Bone marrow (tissue), 2 donors: Measurements from ENCODE around the gene MEST.
"Not testable (repeated sequence)": the region's sequence is repeated elsewhere in the genome, so short reads cannot be mapped to it uniquely, and the experiment has no call there.

ENCODE experiments used
- DNase-seq, 2 donors: peaks; one replicate each; lab custom pipeline; 2025; lab: John Stamatoyannopoulos, UW

Gene MEST

GRCh38 chr7:130491841-130492522 lies at the start of gene MEST:
Gene MEST (plus strand): TSS chr7:130492085. CDS start chr7:130492314, 229 bp downstream.
- no peak for DNase-seq

GRCh38 chr7:130442601-130443000 lies 49.3 kb upstream of the MEST start:
- DNase-seq: no peak

DNA sequence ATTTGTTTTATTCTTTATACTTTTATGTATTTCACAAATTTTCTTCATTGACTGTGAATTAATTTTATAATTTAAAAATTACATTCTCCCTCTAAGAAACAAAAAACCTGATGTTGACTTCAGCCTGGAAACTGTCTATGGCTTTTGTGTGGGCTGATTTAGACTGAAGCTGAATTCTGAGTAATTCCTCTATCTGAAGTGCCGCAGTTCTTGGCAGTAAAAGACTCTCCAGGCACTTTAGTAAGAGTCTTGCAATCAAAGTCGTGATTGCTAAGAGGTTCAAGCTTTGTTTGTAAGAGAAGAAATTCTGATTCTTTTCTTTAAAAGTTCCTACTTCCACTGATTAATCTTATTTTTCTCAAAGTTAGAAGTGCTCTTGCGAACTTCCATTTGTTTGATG lies 47.7 kb upstream of the MEST start:
- no peak for DNase-seq

- no peak for DNase-seq
These were observed 47.0 kb upstream of the MEST start for GRCh38 chr7:130444751-130445407.

DNA sequence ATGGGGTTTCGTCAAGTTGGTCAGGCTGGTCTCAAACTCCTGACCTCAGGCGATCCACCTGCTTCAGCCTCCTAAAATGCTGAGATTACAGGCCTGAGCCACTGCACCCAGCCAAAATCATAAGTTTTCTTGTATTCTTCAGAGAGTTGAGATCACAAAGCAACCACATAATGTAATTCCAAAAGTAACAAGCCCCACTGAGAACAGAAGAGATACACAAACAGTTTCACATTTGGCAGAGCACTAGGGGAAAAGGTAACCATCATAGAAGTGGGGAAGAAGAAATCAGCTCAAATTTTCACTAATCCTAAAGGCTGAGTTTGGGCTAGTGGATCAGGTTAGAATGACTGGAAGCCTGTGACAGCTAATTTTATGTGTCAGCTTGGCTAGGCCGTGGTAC lies 45.6 kb upstream of the MEST start:
- no peak for DNase-seq

GRCh38 chr7:130451344-130451743 lies 40.5 kb upstream of the MEST start:
- not testable (repeated sequence) for DNase-seq

GRCh38 chr7:130452951-130453350 lies 38.9 kb upstream of the MEST start:
- no peak for DNase-seq

DNA sequence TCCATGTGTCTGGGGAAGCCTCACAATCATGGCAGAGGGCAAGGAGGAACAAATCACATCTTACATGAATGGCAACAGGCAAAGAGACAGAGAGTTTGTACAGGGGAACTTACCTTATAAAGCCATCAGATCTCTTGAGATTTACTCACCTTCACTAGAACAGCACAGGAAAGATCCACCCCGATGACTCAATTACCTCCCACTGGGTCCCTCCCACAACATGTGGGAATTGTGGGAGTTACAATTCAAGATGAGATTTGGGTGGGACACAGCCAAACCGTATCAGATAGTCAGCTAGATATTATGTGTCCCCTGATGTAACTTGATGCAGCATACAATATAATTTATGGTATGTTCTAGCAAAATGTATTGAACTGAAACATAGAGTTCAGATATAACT lies 36.9 kb upstream of the MEST start:
- no peak for DNase-seq

GRCh38 chr7:130458257-130458656 lies 33.6 kb upstream of the MEST start:
- DNase-seq: peak in 1 of 2 donors; percentile 72

DNA sequence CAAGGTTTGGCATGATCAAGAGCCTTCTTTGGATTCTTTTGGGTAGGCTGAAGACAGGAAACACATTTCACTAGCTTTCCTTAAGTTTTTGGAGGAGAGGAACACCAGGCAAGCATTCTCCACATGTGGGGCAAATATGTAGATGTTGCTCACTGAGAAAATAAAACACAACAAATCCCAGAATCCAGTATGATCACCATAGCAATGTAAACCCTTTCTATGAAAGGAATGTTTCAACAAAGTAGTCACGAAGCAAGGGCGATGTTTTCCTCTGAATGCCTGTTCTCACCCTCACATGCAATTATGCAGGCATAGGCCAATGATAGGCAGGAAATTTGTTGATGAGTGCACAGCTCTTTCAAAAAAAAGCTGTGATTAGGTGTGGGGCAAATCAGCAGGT lies 30.6 kb upstream of the MEST start:
- DNase-seq: no peak

DNA sequence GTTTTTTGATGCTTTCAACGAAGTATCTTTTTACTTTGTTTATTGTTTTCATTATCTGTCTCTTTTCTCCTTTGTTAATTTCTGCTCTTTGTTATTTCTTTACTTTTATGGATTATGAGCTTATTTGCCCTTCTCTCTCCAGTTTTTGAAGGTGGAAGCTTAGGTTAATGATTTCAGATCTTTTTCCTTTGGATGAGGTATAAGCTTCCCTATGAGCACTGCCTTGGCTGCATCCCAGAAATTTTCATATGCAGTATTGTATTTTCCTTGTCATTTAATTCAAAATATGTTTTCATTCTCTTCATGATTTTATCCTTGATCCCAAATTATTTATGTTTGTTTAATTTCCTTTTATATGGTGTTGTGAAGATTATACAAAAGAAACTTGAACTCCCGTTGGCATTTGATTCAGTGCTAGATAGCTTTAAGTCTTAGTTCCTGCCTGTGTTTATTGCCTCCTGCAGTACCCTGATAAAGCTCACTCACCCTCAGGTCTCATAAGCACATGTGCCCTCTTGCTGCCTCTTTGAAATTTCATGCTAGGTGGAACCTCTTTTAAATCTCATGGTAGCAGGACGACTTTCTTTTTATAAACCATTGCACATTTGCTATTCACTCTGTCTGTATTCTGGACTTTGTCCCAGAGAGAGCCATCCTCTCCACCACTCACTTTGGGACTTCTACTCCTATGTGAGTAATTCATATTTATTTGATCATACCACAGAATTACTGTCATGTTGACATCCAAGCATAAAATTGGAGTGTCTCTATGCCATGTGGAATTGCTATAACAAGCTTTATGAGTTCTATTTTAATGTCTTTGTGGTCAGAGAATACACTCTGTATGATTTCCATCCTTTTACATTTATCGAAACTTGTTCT lies 28.1 kb upstream of the MEST start:
- peak in 1 of 2 donors; percentile 34 for DNase-seq

DNA sequence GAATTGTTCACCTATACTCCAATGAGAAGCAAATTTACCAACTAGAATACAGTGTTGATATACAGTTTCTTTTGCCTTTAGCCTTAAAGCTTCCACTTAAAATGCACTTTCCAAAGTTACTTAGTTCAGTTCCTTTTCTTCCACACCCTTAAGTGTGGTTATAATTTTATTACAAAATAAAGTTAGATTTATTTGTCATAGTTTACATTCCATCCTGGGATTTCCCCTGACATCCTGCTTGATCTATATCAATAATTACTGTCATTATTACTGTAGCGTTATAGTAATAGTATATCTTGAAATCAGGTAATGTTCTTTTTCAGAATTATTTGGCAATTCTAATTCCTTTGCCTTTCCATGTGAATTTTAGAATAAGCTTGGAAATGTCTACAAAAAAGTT lies 23.3 kb upstream of the MEST start:
- no peak for DNase-seq

DNA sequence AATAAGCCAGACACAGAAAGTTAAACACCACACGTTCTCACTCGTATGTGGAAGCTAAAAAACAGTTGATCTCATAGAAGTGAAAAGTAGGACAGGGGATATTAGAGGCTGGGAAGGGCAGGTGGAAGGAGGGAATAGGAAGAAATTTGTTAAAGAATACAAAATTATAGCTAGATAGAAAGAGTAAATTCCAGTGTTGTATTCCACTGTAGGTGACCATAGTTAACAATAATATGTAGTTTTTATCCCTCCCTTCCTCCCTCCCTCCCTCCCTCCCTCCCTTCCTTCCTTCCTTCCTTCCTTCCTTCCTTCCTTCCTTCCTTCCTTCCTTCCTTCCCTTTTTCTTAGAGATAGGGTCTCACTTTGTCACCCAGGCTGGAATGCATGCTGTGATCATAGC lies 19.9 kb upstream of the MEST start:
- no peak for DNase-seq

GRCh38 chr7:130473289-130473688 lies 18.6 kb upstream of the MEST start:
- DNase-seq: peak in 1 of 2 donors; percentile 82

DNA sequence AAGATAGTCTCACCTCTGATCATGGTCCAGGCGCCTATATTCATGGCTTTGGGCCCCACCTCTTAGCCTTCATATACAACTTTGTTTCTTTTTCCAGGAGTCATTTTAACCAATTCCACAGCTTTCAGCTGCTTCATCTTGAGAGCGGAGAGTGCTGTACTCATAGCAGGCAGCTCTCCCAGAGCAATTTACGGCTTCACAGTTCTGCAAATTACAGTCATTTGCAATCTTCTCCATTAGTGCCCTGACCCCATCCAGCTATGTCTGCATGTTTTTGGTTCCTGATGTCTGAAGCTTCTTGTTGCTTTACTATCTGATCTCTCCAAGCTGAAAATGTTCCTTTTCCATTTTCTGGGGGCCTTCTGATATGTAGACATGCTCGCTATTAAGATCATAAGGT lies 18.0 kb upstream of the MEST start:
- DNase-seq: no peak

DNA sequence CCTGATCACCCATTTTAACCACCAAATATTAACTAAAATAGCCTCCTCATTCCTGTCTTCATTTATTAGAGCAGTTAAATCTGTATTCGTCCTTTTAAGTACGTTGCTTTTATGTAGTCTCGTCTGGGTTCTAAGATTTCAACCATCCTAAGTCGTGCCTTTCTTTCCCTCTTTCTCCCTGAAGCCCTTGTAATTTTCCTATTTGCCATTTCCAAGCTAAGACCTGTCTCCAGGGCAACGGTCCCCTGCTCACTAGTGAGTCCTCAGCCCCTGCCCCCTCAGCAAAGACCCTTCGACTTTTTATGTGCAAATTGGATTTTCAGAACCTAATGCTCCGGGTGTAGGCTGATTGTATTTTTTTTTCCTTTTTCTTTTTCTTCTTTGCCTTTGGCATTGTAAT lies 16.1 kb upstream of the MEST start:
- DNase-seq: no peak

- no peak for DNase-seq
These were observed 15.4 kb upstream of the MEST start for GRCh38 chr7:130476297-130477150.

DNA sequence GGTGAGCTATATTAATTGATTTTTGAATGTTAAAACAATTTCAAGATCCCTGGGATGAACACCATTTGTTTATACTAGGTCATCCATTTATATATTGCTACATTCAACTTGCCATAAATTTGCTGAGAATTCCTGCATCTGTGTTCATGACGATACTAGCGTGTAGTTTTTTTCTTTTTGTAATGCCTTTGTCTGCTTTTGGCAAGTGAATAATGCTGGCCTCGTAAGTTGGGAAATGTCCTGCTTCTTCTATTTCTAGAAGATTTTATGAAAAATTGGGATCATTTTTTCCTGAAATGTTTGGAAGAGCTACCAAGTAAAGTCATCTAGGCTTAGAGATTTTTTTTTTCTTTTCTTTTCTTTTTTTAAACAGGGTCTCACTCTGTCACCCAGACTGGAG lies 12.9 kb upstream of the MEST start:
- DNase-seq: no peak

GRCh38 chr7:130479716-130480400 lies 12.0 kb upstream of the MEST start:
- DNase-seq: peak in 1 of 2 donors; percentile 47

DNA sequence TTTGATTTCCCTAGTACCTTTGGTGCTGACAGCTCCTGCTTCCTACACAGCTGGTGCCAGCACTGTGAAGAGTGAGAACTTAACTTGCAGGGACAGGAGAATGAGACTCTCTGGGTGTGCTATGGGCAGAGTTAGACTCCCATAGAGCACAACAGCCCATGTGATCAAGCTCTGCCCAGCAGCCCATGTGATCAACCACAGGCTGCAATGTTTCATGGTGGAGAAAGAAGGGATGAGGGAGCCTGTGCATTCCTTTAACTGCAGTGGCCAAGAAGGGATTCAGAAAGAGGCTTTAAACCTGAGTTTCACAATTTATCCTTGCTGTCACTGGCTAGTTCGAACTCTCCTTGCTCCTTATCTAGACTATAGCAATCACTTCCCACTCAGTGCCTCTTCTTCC lies 10.0 kb upstream of the MEST start:
- DNase-seq: no peak

DNA sequence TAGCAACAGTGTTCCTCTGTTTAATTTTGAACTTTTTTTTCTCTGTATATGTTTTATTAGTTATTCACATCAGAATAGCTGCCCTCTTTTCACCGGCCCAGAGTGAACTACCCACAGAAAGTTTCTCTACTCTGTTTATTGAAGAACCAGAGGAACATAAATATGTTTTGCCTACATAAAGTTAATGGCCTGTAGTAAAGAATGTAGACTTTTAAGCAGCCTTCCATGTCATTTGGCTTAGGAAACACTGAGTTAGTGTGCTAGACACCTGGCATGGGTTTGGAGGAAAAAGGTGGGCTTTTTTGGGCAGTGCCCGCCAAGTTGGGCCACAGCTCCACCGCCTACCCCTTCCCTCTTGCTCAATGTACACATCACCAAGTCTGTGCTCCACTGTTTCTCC lies 8.9 kb upstream of the MEST start:
- DNase-seq: no peak
